HG03460 (cell line): Measurements from ENCODE around the gene SMO.
"Not testable (repeated sequence)": the region's sequence is repeated elsewhere in the genome, so short reads cannot be mapped to it uniquely, and the experiment has no call there.

Experiments
- ATAC-seq: cut with Tn5 transposase; IDR thresholded peaks from one replicate; pipeline ENCODE4 v1.9.1; 2021; ENCODE audit not compliant: unreplicated experiment

The SMO gene

GRCh38 chr7:129205987-129206785 is 17.8 kb downstream of the SMO start:
- no peak for ATAC-seq

GRCh38 chr7:129208667-129209066 is 20.2 kb downstream of the SMO start:
- ATAC-seq = no peak

GRCh38 chr7:129209067-129209926 is 20.9 kb downstream of the SMO start:
- ATAC-seq = no peak

GRCh38 chr7:129210256-129210988 is 22.0 kb downstream of the SMO start:
- ATAC-seq = peak; percentile 65

- ATAC-seq = no peak
These were observed 22.5 kb downstream of the SMO start for GRCh38 chr7:129210989-129211312.

- ATAC-seq = no peak
These were observed 23.7 kb downstream of the SMO start for GRCh38 chr7:129212126-129212525.

- ATAC-seq = no peak
These were observed 24.2 kb downstream of the SMO start for GRCh38 chr7:129212596-129212995.

- no peak for ATAC-seq
These were observed 25.4 kb downstream of the SMO start for GRCh38 chr7:129213828-129214227.

- ATAC-seq = not testable (repeated sequence)
These were observed 27.3 kb downstream of the SMO start for GRCh38 chr7:129215691-129216090.

GRCh38 chr7:129216101-129216715 is 27.8 kb downstream of the SMO start:
- not testable (repeated sequence) for ATAC-seq

- ATAC-seq = not testable (repeated sequence)
These were observed 28.5 kb downstream of the SMO start for GRCh38 chr7:129216821-129217416.

GRCh38 chr7:129218514-129219062 is 30.2 kb downstream of the SMO start:
- ATAC-seq = no peak

GRCh38 chr7:129219166-129219565 is 30.7 kb downstream of the SMO start:
- not testable (repeated sequence) for ATAC-seq

- no peak for ATAC-seq
These were observed 33.6 kb downstream of the SMO start for GRCh38 chr7:129222064-129222463.

- ATAC-seq = peak; percentile 84
These were observed 36.1 kb downstream of the SMO start, which contains the start of gene AHCYL2 for GRCh38 chr7:129224251-129225205. Gene AHCYL2, plus strand, starts transcription at chr7:129225030.

- peak; percentile 41 for ATAC-seq
These were observed 36.9 kb downstream of the SMO start for GRCh38 chr7:129225206-129225930.

- ATAC-seq = no peak
These were observed 37.6 kb downstream of the SMO start for GRCh38 chr7:129225931-129226572.
